ENCODE results near the gene AP2A2. TPM values are rescaled to one million over a fixed set of nuclear protein-coding genes. Genes with fewer than 3 reads are reported as not detected.

Gene AP2A2
- total and polyA plus RNA-seq, 2 of the 4 experiments (the other 2 are of a cell fraction), result 19.9 to 49.0 TPM

- Histone ChIP-seq H3K27me3 (ENCODE audit: control insufficient read depth, insufficient read depth, low read length) (no peaks in the 10 kb centered on the region), H3K4ac (ENCODE audit: low read depth, low read length) (no peak overlapping the region), H3K4me1 (ENCODE audit: control insufficient read depth, insufficient read depth, low read length) (peaks cover 15% of the 10 kb centered on the region), H4K5ac (ENCODE audit: low read depth, low read length) (no peak overlapping the region), H3K18ac (ENCODE audit: low read depth, low read length) (no peak overlapping the region), H2BK5ac (ENCODE audit: low read depth, low read length, poor library complexity, severe bottlenecking) (no peak overlapping the region), H3K23ac (ENCODE audit: low read depth, low read length) (no peak overlapping the region), H2BK20ac (ENCODE audit: low read depth, low read length) (no peak overlapping the region), H3K79me1 (ENCODE audit: low read depth in 1 of 2, low read length in 2 of 2) (peaks cover 23 to 75% of the 10 kb centered on the region in 2 experiments), H3K9ac (ENCODE audit: low read depth, low read length) (no peak overlapping the region), H4K20me1 (ENCODE audit: insufficient read depth, low read length) (peaks cover 72% of the 10 kb centered on the region), H3K36me3 (ENCODE audit: control insufficient read depth, insufficient read depth, low read length) (peaks cover 19% of the 10 kb centered on the region; the same call in 1 of the 2 replicates), H2BK15ac (ENCODE audit: low read depth, low read length) (no peak overlapping the region), H4K8ac (ENCODE audit: low read depth in 2 of 2, low read length in 2 of 2) (no peak overlapping the region), H4K91ac (ENCODE audit: insufficient read depth, low read depth, low read length) (no peak overlapping the region), H2AK9ac (replicated peaks; ENCODE audit: low read depth, low read length, poor library complexity) (no peak overlapping the region), H3K27ac (ENCODE audit: insufficient read depth, low read length) (no peak overlapping the region), H2BK120ac (ENCODE audit: low read depth, low read length) (no peak overlapping the region), H2AFZ (replicated peaks; ENCODE audit: low read length, poor library complexity) (no peak overlapping the region), H3K9me1 (ENCODE audit: insufficient read depth, low read length) (peaks cover 20% of the 10 kb centered on the region; the same call in 1 of the 2 replicates), H2AK5ac (ENCODE audit: low read depth, low read length) (no peak overlapping the region), H3K9me3 (ENCODE audit: control insufficient read depth, insufficient read depth, low read length) (no peaks in the 10 kb centered on the region), H3K14ac (replicated peaks; ENCODE audit: low read depth, low read length) (no peak overlapping the region), H3K56ac (ENCODE audit: extremely low read depth, insufficient read depth, low read length) (no peak overlapping the region), H3K4me3 (ENCODE audit: insufficient read depth, low read depth, low read length) (no peak overlapping the region), H3K4me2 (ENCODE audit: low read depth, low read length) (no peak overlapping the region)
- dilution Hi-C loops (cut with HindIII; ENCODE audit: low sequenced_read_pairs, unreplicated experiment) (no loop called here), intact Hi-C loops (cut with micrococcal nuclease) (no loop called here), in situ Hi-C loops (cut with MboI; ENCODE audit: low sequenced_read_pairs) (no loop called here)
- POLR2A ChIA-PET (ENCODE audit: unreplicated experiment), result no interaction called here
- no TSS peak for BruUV-seq (replicated peaks)
- no peak for DNase-seq
- ATAC-seq (ENCODE audit: low read depth), result no peak
- WGBS, 2 experiments (ENCODE audit: extremely low coverage in 2 of 2, insufficient read length in 1 of 2), result 93% methylated on average over 9 of the region's 15 CpGs; no CpG with 5 or more reads in 1 of the 2 experiments
- no peak for TF ChIP-seq POLR2A (IDR thresholded peaks at IDR 0.05; ENCODE audit: low read depth, low read length)
- no peak for TF ChIP-seq RCOR1 (IDR thresholded peaks at IDR 0.05; ENCODE audit: insufficient replicate concordance, low read length)
- no peak for TF ChIP-seq MAFK (IDR thresholded peaks at IDR 0.05; ENCODE audit: low read depth, low read length)
- TF ChIP-seq CTCF (conservative IDR thresholded peaks at IDR 0.05; ENCODE audit: low read depth, low read length), result no peak
- CTCF ChIA-PET, result interaction anchor here (0.8 kb wide), 1 partner anchor 10 kb away, joined by 3 read pairs; no protein-coding TSS in a partner anchor
Observed at GRCh38 chr11:955154-956063, 29.7 kb downstream of the AP2A2 start.

All from IMR-90 (cell line).